HFF-Myc (cell line): Measurements from ENCODE around the gene SNCA.

ENCODE experiments used
- DNase-seq: peaks from one replicate; pipeline ENCODE4 v3.0.0-alpha.2; 2011; ENCODE audit warnings: low read depth; ENCODE audit errors: extremely low read depth
- H3K4me3 ChIP-seq: replicated peaks from 2 replicates; pipeline ENCODE4 v1.5.1; 2011; ENCODE audit warnings: low read depth, mild to moderate bottlenecking, control low read depth, low read length
- TF ChIP-seq, protein P1 (sequence below): IDR thresholded peaks from 2 replicates; pipeline ENCODE4 v1.5.1; 2012; ENCODE audit warnings: mild to moderate bottlenecking, low read depth, low read length, control low read depth; ENCODE audit errors: missing control alignments

Gene SNCA

DNA sequence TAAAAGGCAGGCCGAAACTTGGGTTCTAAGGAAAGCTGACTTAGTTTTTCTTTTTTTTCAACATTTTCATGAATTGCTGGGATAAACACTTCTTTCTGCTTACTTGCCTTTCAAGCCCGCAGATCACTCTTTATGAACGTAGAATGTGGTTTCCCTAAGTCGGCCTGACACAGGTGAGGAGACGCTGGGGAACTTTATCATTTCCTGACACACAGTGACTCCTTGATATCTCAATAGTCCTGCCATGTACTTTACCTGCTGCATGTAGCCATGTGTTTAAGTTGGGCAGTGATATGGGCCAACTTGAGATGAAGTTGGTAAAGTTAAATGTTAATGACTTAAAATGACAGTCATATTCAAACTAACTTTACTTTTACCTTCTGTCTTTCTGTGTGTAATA, 26.6 kb upstream of the SNCA start:
- no peak for DNase-seq
- TF ChIP-seq, protein P1, sequence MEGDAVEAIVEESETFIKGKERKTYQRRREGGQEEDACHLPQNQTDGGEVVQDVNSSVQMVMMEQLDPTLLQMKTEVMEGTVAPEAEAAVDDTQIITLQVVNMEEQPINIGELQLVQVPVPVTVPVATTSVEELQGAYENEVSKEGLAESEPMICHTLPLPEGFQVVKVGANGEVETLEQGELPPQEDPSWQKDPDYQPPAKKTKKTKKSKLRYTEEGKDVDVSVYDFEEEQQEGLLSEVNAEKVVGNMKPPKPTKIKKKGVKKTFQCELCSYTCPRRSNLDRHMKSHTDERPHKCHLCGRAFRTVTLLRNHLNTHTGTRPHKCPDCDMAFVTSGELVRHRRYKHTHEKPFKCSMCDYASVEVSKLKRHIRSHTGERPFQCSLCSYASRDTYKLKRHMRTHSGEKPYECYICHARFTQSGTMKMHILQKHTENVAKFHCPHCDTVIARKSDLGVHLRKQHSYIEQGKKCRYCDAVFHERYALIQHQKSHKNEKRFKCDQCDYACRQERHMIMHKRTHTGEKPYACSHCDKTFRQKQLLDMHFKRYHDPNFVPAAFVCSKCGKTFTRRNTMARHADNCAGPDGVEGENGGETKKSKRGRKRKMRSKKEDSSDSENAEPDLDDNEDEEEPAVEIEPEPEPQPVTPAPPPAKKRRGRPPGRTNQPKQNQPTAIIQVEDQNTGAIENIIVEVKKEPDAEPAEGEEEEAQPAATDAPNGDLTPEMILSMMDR = no peak
- no peak overlapping the region for H3K4me3 ChIP-seq

DNA sequence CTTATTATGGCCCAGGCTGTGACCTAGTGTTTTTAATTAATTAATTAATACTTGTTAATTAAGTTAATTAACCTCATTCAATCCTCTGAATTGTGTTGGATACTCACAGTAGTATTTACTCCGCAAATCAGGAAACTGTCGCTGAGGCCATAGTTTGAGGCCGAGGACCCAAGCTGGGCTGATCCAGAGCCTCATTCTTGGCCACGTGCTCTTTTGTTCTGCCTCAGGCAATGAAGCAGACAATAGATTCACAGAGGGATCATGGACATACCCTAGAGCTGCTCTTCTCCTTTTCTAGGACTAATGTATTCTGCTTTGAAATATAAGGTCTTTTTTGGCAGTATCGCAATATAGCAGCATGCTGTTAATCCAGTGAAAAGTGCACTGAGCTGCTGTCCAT, 24.0 kb upstream of the SNCA start:
- H3K4me3 ChIP-seq = no peak overlapping the region
- TF ChIP-seq, protein P1 = no peak
- no peak for DNase-seq

DNA sequence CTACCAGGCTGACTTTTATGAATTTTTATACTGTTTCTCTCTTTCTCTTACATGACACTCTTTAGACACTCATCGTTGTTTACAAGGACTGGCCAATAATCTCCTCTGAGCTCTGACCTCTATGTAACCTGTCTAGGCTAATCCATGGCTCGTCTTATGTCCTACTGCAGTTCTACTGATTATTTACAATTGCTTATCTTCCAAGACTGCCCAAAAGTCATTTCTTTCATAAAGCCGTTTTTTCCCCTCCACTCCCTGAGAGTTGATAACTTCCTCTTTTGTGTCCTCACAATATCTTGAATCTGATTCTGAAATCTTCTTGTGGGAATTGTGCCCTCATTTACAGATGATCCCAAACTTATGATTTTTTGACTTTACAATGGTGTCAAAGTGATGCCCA, 18.3 kb upstream of the SNCA start:
- TF ChIP-seq, protein P1 = no peak
- H3K4me3 ChIP-seq = no peak overlapping the region
- no peak for DNase-seq

DNA sequence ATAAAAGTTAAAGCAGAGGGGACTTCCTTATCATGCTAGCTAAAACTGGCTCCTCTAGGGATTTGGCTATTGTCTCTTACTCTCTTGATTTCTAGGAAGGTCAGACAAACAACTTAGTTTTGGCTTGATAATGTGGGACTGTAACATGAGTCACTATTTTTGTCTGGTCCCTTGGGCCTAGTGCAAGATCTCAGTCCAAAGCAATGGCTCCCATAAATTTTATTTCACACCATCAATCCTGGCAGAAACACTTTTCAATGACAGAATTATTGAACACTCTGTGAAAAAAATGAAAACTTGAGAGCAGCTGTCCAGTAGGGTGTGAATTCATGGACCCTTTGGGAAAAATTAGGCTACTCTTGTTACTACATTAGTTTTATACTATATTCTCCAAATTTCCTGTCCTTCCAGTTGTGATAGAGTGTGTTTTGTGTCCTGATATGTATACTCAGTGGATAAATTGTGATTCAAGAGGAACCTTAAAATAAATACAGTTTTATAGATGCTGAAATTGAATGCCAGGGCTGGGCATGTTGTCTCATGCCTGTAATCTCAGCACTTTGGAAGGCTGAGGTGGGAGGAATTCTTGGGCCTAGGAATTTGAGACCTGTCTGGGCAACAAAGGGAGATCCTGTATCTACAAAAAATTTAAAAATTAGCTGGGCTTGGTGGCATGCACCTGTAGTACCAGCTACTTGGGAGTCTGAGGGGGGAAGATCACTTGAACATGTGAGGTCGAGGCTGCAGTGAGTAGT, 10.8 kb upstream of the SNCA start:
- H3K4me3 ChIP-seq = no peak overlapping the region
- TF ChIP-seq, protein P1 = no peak
- no peak for DNase-seq

DNA sequence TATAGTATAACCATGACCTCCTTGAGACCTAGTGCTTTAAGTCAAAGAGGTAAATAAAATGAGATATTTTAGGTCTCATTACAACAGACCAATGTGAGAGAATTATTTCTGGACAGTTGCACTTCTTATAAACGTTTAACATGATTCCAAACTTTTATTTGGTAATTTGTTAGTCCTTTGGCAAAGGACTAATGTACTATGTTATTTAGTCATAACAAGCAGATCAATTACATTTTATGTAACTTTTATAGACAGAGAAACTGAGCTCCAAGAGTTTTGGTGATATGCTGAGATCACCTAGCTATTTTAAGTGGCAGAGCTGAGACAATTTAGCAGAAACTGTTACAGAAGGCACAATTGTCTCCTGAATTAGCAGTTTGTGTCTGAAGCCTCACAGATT, 2.6 kb upstream of the SNCA start:
- no peak for DNase-seq
- TF ChIP-seq, protein P1 = no peak

DNA sequence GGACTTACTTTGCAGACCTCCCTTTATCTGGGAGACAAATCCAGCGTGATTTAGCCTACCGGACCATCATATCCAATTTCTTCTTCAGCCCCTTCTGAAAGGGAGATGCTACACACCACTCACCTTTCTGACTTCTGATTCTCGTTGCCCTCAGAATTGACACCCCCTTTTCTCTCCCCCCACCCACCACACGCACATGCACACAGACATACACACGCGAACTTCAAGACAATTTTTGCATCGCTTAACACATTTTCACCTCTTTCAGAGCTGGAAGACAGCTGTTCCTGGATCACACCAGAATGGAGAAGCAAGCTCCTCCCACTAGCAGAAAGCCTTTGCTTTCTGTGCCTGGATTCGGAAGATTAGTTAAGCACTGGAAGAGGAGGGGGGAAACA, 1.0 kb upstream of the SNCA start:
- no peak overlapping the region for H3K4me3 ChIP-seq
- no peak for DNase-seq
- TF ChIP-seq, protein P1 = no peak

More for the DNA sequence above, 2.6 kb upstream of the SNCA start:
- no peak overlapping the region for H3K4me3 ChIP-seq
